ENCODE measurements around the gene STXBP1. TPM values are rescaled to one million over a fixed set of nuclear protein-coding genes. Genes with fewer than 3 reads are reported as not detected.
A peak's percentile ranks its signal among the peaks of the same experiment; 100 is the strongest.

Gene STXBP1
- total RNA-seq, 2 donors from 2014 or later, result 4.0 to 8.1 TPM

DNA sequence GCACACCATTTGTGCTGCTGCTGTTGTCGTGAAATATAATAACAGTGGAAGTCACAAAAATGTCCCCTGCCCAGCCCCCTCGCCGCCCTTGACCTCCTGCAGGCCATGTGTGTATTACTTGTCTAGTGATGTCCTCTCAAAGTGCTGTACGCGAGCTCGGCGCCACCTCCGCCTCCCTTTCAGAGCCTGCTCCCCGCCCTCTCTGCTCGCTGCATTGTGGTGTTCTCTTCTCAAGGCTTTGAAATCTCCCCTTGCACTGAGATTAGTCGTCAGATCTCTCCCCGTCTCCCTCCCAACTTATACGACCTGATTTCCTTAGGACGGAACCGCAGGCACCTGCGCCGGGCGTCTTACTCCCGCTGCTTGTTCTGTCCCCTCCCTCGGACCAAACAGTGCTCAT is 80.0 kb downstream of the STXBP1 start:
- H3K4me3 Mint-ChIP-seq, result no peak overlapping the region
- no peaks in the 10 kb centered on the region for H3K4me1 Mint-ChIP-seq (ENCODE audit: low read depth in 2 of 2)
- H3K36me3 Mint-ChIP-seq, result no peaks in the 10 kb centered on the region
- H3K27ac Mint-ChIP-seq, result no peak overlapping the region
- ATAC-seq (no peak), DNase-seq (ENCODE audit: low spot score) (peak; percentile 44)
- H3K9me3 Mint-ChIP-seq, result no peaks in the 10 kb centered on the region
- H3K27me3 Mint-ChIP-seq, result no peaks in the 10 kb centered on the region

DNA sequence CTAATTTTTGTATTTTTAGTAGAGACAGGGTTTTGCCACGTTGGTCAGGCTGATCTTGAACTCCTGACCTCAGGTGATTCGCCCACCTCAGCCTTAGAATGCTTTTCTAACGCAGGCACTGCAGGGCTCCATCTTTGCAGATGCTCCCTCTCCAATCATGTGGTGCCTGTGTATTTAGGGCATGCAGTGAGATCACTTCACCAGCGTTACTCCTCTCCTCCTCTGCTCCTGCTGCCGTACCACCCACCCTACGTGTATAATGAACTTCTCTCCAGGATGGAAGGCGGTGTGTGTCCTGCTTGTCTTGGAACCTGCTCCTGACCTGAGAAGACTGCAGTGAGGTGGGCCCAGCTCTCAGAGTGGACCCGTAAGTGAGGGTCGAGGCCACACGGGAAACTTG is 81.1 kb downstream of the STXBP1 start:
- Mint-ChIP-seq H3K27ac (no peak overlapping the region), H3K27me3 (no peaks in the 10 kb centered on the region), H3K36me3 (no peaks in the 10 kb centered on the region), H3K4me1 (ENCODE audit: low read depth in 2 of 2) (no peaks in the 10 kb centered on the region), H3K9me3 (no peaks in the 10 kb centered on the region), H3K4me3 (no peak overlapping the region)
- ATAC-seq (no peak), DNase-seq (ENCODE audit: low spot score) (no peak)

DNA sequence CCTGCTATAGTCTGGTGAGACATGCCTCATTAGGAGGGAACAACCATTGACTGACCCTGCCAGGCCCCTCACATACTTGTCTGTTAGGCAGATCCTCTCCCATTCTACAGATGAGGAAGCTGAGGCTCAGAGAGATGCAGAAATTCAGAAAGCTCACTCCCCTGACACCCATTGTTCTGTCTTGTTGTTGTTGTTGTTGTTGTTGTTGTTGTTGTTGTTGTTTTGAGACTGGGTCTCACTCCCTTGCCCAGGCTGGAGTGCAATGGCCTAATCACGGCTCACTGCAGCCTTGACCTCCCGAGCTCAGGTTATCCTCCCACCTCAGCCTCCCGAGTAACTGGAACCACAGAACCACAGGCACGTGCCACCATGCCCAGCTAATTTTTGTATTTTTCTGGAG is 81.6 kb downstream of the STXBP1 start:
- H3K4me1 Mint-ChIP-seq (ENCODE audit: low read depth in 2 of 2), result no peaks in the 10 kb centered on the region

DNA sequence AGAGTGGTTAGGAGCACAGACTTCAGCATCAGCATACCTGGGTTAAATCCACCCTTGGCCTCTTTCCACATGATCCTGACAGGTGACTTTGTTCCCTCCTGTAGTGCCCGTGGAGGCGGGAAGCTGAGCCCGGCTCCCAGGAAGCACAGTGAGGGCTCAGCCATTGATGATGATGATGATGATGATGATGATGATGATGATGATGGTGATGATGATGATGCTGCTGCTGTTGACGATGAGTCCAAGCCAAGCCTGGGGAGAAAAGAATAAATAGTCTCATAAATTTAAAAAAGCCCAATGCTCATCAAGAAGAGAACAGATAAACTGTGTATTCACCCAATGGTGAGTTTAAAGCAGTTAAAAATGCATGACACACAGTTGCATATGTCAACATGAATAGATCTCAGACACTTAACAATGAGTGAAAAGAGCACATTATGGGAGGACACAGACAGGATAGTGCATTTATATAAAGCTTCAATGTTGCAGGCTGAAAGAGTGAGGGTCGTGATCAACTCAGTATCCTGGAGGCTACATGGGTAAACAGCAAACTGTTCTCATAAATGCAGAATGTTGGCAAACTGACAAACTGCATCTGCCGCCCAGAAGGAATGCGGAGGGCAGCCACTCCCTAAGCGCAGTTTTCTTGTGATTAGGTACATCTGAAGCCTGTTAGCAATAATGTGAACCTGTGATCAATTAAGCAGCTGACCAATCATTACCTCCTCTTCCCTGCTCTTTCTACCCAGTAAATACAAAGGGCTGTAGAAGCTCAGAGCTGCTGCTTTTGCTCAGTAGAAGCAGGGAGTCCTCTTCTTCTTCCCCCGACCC is 83.0 kb downstream of the STXBP1 start:
- Mint-ChIP-seq H3K4me1 (ENCODE audit: low read depth in 2 of 2) (peaks cover 7 to 9% of the 10 kb centered on the region in 2 donors), H3K4me3 (no peak overlapping the region), H3K9me3 (no peaks in the 10 kb centered on the region), H3K27ac (no peak overlapping the region), H3K36me3 (no peaks in the 10 kb centered on the region), H3K27me3 (no peaks in the 10 kb centered on the region)
- no peak for ATAC-seq
- DNase-seq (ENCODE audit: low spot score), result no peak

More for the DNA sequence above, 81.6 kb downstream of the STXBP1 start:
- DNase-seq (ENCODE audit: low spot score) (no peak), ATAC-seq (no peak)
- H3K9me3 Mint-ChIP-seq, result no peaks in the 10 kb centered on the region
- no peak overlapping the region for H3K27ac Mint-ChIP-seq
- no peak overlapping the region for H3K4me3 Mint-ChIP-seq
- H3K36me3 Mint-ChIP-seq, result no peaks in the 10 kb centered on the region
- no peaks in the 10 kb centered on the region for H3K27me3 Mint-ChIP-seq

DNA sequence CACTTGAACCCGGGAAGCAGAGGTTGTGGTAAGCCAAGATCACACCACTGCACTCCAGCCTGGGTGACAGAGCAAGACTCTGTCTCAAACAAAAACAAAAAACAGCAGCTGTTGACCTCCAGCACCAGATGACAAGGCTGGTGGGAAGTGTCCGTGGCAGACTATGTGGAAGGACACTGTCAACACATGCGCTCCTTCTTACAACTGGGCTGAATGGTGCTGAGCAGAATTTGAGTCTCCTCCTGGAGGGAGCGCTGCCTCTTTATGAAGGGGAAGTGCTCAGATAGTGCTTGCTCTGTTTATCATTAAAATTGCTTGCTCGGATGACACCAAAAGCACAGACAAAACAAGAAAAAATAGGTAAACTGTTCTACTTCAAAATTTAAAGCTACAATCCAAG is 85.5 kb downstream of the STXBP1 start:
- no peaks in the 10 kb centered on the region for H3K36me3 Mint-ChIP-seq
- peaks cover 11 to 12% of the 10 kb centered on the region in 2 donors for H3K4me1 Mint-ChIP-seq (ENCODE audit: low read depth in 2 of 2)
- DNase-seq (ENCODE audit: low spot score) (no peak), ATAC-seq (no peak)
- no peaks in the 10 kb centered on the region for H3K27me3 Mint-ChIP-seq
- H3K4me3 Mint-ChIP-seq, result no peak overlapping the region
- no peak overlapping the region for H3K27ac Mint-ChIP-seq
- no peaks in the 10 kb centered on the region for H3K9me3 Mint-ChIP-seq

DNA sequence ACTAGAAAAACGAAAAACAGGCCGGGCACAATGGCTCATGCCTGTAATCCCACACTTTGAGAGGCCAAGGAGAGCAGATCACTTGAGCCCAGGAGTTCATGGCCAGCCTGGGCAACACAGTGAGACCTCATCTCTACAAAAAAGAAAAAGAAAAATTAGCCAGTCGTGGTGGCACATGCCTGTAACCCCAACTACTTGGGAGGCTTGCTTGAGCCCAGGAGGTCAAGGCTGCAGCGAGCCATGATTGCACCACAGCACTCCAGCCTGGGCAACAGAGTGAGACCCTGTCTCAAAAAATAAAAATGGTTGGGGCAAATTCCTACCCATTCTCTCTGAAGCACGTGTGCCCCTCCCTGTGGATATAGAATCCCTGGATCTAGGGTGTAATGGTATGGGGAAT is 86.3 kb downstream of the STXBP1 start:
- ATAC-seq, result no peak
- Mint-ChIP-seq H3K36me3 (no peaks in the 10 kb centered on the region), H3K4me1 (ENCODE audit: low read depth in 2 of 2) (peaks cover 15 to 16% of the 10 kb centered on the region in 2 donors), H3K27me3 (no peaks in the 10 kb centered on the region), H3K4me3 (peak overlapping the region; percentile 20), H3K27ac (peak overlapping the region in 1 of 2 donors; percentile 19), H3K9me3 (no peaks in the 10 kb centered on the region)
- no peak for DNase-seq (ENCODE audit: low spot score)

DNA sequence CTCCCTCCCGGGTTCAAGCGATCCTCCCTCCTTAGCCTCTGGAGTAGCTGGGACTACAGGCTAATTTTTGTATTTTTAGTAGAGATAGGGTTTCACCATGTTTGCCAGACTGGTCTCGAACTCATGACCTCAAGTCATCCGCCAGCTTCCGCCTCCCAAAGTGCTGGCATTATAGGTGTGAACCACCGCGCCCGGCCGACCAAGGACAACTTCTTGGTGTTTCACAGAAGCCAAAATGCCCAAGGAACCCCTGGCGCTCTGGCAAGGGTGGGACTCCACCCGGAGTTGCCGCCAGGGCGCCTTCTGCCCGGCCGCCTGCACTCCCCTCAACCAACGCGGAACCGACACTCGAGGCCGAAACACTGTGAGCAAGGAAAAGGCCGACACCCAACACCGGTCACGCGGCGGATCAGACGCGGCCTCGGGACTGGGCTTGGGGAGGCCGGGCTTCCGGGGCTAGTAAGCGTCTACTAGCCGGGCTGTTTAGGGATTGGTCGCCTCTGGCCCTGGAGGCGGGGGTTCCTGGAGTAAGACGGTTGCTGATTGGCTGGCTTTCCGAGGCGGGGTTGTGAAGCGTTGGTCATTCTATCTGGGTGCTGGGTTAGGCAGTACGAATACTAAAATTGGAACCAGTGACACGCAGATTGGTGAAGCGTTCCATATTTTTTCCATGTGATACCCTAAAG is 87.1 kb downstream of the STXBP1 start:
- peak overlapping the region; percentile 81 to 95 for H3K27ac Mint-ChIP-seq
- H3K4me1 Mint-ChIP-seq (ENCODE audit: low read depth in 2 of 2), result peaks cover 15 to 16% of the 10 kb centered on the region in 2 donors
- no peaks in the 10 kb centered on the region for H3K9me3 Mint-ChIP-seq
- DNase-seq (ENCODE audit: low spot score), result peak; percentile 96
- peak; percentile 99 to 100 for ATAC-seq
- no peaks in the 10 kb centered on the region for H3K36me3 Mint-ChIP-seq
- H3K27me3 Mint-ChIP-seq, result no peaks in the 10 kb centered on the region
- H3K4me3 Mint-ChIP-seq, result peak overlapping the region; percentile 49

DNA sequence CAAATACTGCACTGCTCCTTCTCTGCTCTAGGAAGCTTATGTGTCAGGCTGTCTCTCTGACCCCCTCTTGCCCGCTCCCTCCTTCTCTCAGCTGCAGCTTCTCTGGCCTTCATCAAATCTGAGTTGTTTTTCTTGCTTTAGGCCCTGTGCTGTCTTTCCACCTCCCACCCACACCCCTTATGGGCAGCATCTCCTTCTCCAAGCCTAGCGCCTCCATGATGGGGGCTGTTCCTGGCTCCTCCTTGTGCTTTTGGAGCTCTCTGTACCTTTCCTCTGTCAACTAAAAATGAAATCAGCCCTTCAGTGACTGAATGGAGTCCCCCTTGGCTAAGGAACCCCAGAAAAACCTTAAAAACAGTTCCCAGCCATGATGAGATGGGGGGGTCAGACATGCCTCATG is 88.1 kb downstream of the STXBP1 start:
- peak overlapping the region; percentile 49 to 95 for H3K27ac Mint-ChIP-seq
- H3K4me3 Mint-ChIP-seq, result peak overlapping the region; percentile 38
- no peaks in the 10 kb centered on the region for H3K27me3 Mint-ChIP-seq
- no peaks in the 10 kb centered on the region for H3K9me3 Mint-ChIP-seq
- H3K36me3 Mint-ChIP-seq, result no peaks in the 10 kb centered on the region
- H3K4me1 Mint-ChIP-seq (ENCODE audit: low read depth in 2 of 2), result peaks cover 15 to 16% of the 10 kb centered on the region in 2 donors
- DNase-seq (ENCODE audit: low spot score), result no peak
- ATAC-seq, result no peak

DNA sequence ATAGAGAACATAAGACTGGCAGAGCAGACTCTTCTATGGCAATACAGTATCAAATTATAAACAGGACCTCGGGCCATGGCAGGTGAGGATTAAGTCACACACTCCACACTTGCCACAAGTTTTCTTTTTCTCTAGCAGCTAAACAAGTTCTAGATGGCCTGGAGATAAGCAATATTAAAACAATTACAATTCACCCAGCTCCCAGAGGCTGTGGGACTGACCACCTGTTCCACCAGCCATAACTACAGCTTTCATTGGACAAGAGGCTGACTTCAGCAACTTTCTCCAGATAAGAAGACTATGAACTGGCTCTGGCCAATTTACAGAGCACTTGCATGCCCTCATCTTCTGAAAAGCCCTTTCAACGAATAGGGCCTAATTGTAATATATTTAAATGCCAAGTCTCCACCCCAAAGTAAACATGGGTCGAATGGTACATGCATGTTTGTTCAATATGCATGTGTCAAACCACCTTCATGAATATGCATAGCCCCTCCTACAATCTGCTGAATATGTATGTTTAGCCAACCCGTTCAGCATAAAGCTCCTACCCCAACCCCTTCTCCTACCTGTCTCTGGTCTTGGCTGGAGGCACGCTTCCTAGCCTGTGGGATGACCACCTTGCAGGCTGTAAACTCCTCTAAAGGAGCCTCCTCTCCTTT is 88.6 kb downstream of the STXBP1 start:
- no peaks in the 10 kb centered on the region for H3K36me3 Mint-ChIP-seq
- peak overlapping the region; percentile 38 for H3K4me3 Mint-ChIP-seq
- peaks cover 15 to 16% of the 10 kb centered on the region in 2 donors for H3K4me1 Mint-ChIP-seq (ENCODE audit: low read depth in 2 of 2)
- DNase-seq (ENCODE audit: low spot score), result no peak
- no peaks in the 10 kb centered on the region for H3K9me3 Mint-ChIP-seq
- peak overlapping the region; percentile 49 to 95 for H3K27ac Mint-ChIP-seq
- H3K27me3 Mint-ChIP-seq, result no peaks in the 10 kb centered on the region
- no peak for ATAC-seq

DNA sequence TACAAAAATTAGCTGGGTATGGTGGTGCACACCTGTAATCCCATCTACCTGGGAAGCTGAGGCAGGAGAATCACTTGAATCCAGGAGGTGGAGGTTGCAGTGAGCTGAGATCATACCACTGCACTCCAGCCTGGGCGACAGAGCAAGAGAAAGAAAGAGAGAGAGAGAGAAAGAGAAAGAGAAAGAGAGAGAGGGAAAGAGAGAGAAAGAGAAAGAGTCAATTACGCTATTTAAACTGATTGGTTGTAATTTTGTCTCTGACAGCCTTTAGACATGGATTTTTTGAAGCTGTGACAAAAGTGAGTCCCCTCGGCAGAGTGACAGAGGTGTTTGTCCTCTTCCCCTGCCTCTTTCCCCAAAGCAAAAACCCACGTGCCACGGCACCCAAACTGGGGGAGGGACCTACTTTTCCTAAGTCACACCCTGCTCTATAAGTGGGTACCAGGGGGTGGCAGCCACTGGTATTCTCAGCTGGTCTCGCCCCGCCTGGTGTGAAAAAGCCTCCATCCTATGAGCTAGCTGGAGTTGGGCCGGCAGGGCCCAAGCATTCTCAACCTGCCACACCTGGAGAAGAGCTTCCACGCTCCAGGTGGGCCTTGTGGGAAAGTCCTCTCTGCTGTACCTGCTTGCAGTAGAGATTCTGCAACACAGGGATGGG is 91.3 kb downstream of the STXBP1 start:
- peaks cover 16 to 19% of the 10 kb centered on the region in 2 donors for H3K4me1 Mint-ChIP-seq (ENCODE audit: low read depth in 2 of 2)
- no peaks in the 10 kb centered on the region for H3K9me3 Mint-ChIP-seq
- no peak overlapping the region for H3K4me3 Mint-ChIP-seq
- DNase-seq (ENCODE audit: low spot score) (no peak), ATAC-seq (no peak)
- H3K27me3 Mint-ChIP-seq, result no peaks in the 10 kb centered on the region
- H3K36me3 Mint-ChIP-seq, result no peaks in the 10 kb centered on the region
- H3K27ac Mint-ChIP-seq, result no peak overlapping the region

DNA sequence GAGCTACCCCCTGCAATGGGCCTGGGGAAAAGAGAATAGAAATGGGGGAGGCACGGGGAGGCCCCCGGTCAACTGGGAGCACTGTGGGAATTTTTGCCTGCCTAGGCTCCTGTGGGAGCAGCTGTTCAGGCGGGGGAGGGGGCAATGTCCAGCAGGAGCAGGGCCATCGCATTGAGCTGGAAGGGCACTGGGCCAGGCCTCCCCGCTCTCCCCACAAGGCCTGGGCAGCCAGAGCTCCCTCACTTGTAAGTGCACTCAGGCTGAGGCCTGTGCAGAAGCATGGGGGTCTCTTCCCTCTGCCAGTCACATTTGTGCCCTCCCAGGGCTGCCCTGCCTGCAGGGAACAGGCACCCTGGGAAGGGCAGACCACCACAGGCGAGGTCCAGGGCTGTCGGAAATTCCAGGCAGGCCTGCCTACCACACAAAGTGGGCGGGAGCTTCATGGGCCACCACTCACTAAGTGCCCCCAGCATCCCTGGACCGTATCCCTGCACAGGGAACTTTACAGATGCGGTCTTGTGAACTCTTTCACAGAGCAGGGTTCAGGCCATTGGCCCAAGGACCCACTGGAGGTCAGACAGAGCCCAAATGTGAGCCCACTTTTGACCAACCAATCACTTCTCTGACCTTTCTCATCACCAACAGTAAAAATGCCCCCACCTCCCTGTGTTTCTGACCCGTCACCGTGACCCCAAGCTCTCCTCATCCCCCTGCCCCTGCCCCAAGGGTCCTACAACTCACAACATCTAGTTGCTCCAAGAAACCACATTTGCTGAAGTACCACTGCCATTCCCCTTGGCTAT is 93.7 kb downstream of the STXBP1 start:
- DNase-seq (ENCODE audit: low spot score) (no peak), ATAC-seq (no peak)
- Mint-ChIP-seq H3K9me3 (no peaks in the 10 kb centered on the region), H3K27me3 (no peaks in the 10 kb centered on the region), H3K4me3 (no peak overlapping the region), H3K27ac (no peak overlapping the region), H3K4me1 (ENCODE audit: low read depth in 2 of 2) (peaks cover 11 to 16% of the 10 kb centered on the region in 2 donors), H3K36me3 (no peaks in the 10 kb centered on the region)

DNA sequence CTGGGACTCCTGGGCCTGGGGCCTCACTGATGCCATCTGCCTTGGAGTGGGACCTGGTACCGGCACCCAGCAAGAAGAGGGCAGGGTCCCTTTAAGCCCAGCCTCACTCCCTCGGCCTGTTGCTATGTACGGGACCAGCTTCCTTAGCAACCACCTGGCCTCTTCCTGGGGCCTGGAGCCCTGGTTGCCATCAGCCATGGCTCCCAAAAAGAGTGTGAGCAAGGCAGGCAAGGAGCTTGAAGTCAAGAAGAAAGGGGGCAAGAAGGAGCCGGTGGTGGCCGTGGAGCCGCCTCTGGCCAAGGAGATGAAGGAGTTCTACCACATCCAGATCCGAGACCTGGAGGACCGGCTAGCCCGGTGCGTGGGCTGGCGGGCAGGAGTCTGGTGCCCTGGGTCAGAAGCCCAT is 94.8 kb downstream of the STXBP1 start, which contains the start of gene CFAP157:
CFAP157 (plus strand) TSS at position 153 of the 406 bp plus-strand sequence; CDS start at position 197, 44 bp downstream.
- no peaks in the 10 kb centered on the region for H3K9me3 Mint-ChIP-seq
- no peaks in the 10 kb centered on the region for H3K36me3 Mint-ChIP-seq
- no peak for ATAC-seq
- H3K27me3 Mint-ChIP-seq, result no peaks in the 10 kb centered on the region
- DNase-seq (ENCODE audit: low spot score), result no peak
- no peak within 1 kb of the TSS for H3K27ac Mint-ChIP-seq
- H3K4me1 Mint-ChIP-seq (ENCODE audit: low read depth in 2 of 2), result peaks cover 19 to 22% of the 10 kb centered on the region in 2 donors
- no peak within 1 kb of the TSS for H3K4me3 Mint-ChIP-seq

DNA sequence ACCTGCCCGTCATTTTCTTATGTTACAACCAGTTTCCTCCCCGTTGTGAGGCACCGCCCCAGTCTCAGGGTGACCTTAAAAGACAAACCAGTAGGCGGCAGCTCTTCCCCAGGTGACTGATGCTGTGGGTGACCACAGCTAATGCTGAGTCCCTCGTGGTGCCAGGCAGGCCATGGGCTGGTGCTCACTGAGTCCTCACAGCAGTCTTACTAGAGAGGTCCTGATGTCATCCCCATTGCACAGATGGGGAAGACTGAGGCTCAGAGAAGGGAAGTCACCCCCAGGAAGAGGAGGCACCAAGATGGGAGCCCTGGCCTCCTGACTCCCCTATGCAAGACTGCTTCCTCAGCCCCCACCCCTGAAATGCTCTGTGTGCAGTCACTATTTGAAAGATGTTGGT is 95.7 kb downstream of the STXBP1 start:
- Mint-ChIP-seq H3K36me3 (no peaks in the 10 kb centered on the region), H3K9me3 (no peaks in the 10 kb centered on the region), H3K27ac (no peak overlapping the region), H3K4me1 (ENCODE audit: low read depth in 2 of 2) (peaks cover 19 to 26% of the 10 kb centered on the region in 2 donors), H3K27me3 (no peaks in the 10 kb centered on the region), H3K4me3 (no peak overlapping the region)
- DNase-seq (ENCODE audit: low spot score) (no peak), ATAC-seq (peak; percentile 34 to 49)

Measured in natural killer cell treated with Interleukin-12 subunit alpha and Interleukin-12 subunit beta and Interleukin-15 and Interleukin-18, amount 100 ng/mL, for 72 hours (primary cell).